ENCODE data around the gene PRKAR1B. TPM values are rescaled to one million over a fixed set of nuclear protein-coding genes. Genes with fewer than 3 reads are reported as not detected.

PRKAR1B gene
- total and polyA plus RNA-seq, 2 donors (not counting 1 experiment from before 2014, with no cell fraction given) = 4.5 to 8.6 TPM

DNA sequence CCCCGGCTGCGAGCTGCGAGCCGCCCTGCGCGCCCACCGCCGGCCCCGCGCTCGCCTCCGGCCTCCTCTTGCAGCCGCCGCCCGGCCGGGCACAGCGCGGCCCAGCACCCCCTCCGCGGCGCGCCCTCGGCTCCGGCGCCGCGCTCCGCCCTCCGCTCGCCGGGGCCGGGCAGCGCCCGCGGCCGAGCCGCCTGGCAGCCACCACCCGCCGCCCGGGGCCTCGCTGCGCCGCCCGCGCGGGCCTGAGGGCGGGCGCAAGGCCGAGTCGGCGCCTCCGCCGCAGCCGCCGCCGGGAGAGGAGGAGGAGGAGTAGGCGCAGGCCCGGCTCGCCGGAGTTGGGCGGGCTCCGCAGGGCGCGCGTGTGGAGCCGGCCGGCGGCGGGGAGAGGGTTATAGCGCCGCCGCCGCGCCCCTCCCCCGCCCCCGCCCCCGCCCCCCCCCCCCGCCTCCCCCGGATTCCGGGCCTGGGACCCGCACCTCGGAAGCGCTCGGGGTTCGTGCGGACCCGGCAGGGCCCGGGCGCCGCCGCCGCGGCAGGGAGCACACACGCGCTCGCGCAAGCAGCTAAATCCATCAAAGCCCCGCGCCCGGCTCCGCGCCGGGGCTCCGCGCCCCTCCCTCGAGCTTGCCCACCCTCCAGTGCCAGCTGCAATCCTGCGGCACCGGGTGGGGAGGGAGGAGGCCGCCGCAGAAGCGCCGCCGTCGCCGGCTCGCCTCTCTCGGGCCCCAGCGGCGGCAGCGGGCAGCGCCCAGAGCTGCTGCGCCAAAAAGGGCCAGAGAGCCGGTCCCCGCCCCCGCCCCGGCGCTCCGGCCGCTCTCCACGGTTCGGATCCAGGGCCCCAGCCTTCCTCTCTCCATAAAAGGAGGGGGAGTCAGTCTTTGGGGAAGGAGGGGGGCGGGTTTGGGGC lies 207.3 kb downstream of the PRKAR1B start, which contains the start of gene PDGFA:
PDGFA (minus strand) TSS at position 363 of the 907 bp plus-strand sequence. CDS start 845 bp downstream, outside the sequence.
- no peak within 1 kb of the TSS for H3K27ac ChIP-seq (ENCODE audit: low read length in 2 of 2)
- POLR2A ChIA-PET = no interaction called here
- peaks cover 17% of the 10 kb centered on the region for H3K27me3 Mint-ChIP-seq
- H3K4me2 ChIP-seq (replicated peaks; ENCODE audit: low read depth, low read length, poor library complexity, severe bottlenecking) = peak within 1 kb of the TSS; percentile 90
- under 1% methylated on average over 93 of the region's 132 CpGs for WGBS (ENCODE audit: insufficient coverage)
- ATAC-seq (ENCODE audit: low read depth) (peak; percentile 31), DNase-seq (peak; percentile 49)
- no peak within 1 kb of the TSS for H3K27ac Mint-ChIP-seq
- H3K4me3 ChIP-seq (ENCODE audit: control extremely low read depth in 1 of 5, extremely low read depth in 1 of 5, insufficient read depth in 1 of 5, low read depth in 2 of 5, low read length in 4 of 5) = peak within 1 kb of the TSS in 4 of 5 experiments; percentile 22 to 56 (median 45)
- peaks cover 0 to 40% (median 15%) of the 10 kb centered on the region in 4 experiments for H3K27me3 ChIP-seq (replicated peaks in 1 of 4; ENCODE audit: control extremely low read depth in 1 of 4, control insufficient read depth in 3 of 4, insufficient read depth in 4 of 4, low read length in 3 of 4)
- peaks cover 33 to 40% of the 10 kb centered on the region in 2 donors for H3K4me1 ChIP-seq (ENCODE audit: control insufficient read depth in 2 of 2, insufficient read depth in 2 of 2, low read length in 2 of 2)
- H3K4me3 Mint-ChIP-seq = peak within 1 kb of the TSS; percentile 87
- intact Hi-C loops (cut with micrococcal nuclease) = no loop called here
- no peaks in the 10 kb centered on the region for H4K20me1 ChIP-seq (ENCODE audit: control insufficient read depth, insufficient read depth, low read length, poor library complexity, severe bottlenecking)
- H3K9ac ChIP-seq (ENCODE audit: low read length) = peak within 1 kb of the TSS; percentile 52
- CTCF ChIA-PET = no interaction called here
- H3K36me3 ChIP-seq (replicated peaks in 1 of 2; ENCODE audit: control extremely low read depth in 1 of 2, control insufficient read depth in 1 of 2, extremely low read depth in 1 of 2, insufficient read depth in 2 of 2, low read length in 1 of 2) = no peaks in the 10 kb centered on the region
- no peaks in the 10 kb centered on the region for H3K79me2 ChIP-seq (ENCODE audit: control insufficient read depth, insufficient read depth, low read length)
- H3K9me3 ChIP-seq (ENCODE audit: control extremely low read depth in 1 of 3, control insufficient read depth in 2 of 3, insufficient read depth in 1 of 3, low read length in 2 of 3) = peaks cover 0 to 8% (median 0%) of the 10 kb centered on the region in 3 donors
- H3K4me1 Mint-ChIP-seq = peaks cover 23% of the 10 kb centered on the region
- H3K9me3 Mint-ChIP-seq (ENCODE audit: insufficient read depth) = no peaks in the 10 kb centered on the region
- TF ChIP-seq EZH2 (IDR thresholded peaks at IDR 0.05; ENCODE audit: borderline replicate concordance, insufficient read depth, low read depth, low read length, poor library complexity, severe bottlenecking) (no peak), CTCF (IDR thresholded peaks at IDR 0.05) (no peak)
- H2AFZ ChIP-seq (ENCODE audit: insufficient read depth, low read depth, low read length, poor library complexity, severe bottlenecking) = peak within 1 kb of the TSS; percentile 54

All from B cell (primary cell).